IPS-NIHi7 (cell line): ENCODE measurements around the gene CHST6.
"Not testable (repeated sequence)": the region's sequence is repeated elsewhere in the genome, so short reads cannot be mapped to it uniquely, and the experiment has no call there.

ENCODE experiments used
- DNase-seq: peaks from one replicate; pipeline ENCODE4 v3.0.0; 2012; ENCODE audit warnings: mixed read lengths; ENCODE audit errors: extremely low spot score

Gene CHST6

DNA sequence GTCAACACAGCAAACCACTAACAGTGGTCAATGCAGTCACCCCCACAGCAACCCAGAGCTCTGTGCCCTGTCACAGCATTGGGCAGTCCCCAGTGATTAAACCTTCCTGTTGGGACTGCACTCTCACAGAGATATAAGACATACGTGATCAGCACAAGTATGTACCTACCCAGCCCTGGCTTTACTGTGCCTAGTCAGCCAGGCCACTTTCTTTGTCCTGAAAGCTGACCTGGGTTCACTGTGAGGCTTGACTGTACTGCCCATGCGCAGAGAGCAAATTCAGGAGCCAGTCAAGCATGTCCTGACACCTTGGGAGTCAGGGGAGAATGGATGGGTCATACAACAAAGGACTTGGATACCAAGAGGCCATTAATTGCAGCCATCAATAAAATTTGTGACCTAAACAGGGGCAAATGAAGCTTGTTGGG is 19.8 kb downstream of the CHST6 start:
- no peak for DNase-seq

- DNase-seq: no peak
These were observed 22.0 kb downstream of the CHST6 start for GRCh38 chr16:75472908-75473877.

- DNase-seq: peak; percentile 78
These were observed 23.3 kb downstream of the CHST6 start for GRCh38 chr16:75471723-75472633.

DNA sequence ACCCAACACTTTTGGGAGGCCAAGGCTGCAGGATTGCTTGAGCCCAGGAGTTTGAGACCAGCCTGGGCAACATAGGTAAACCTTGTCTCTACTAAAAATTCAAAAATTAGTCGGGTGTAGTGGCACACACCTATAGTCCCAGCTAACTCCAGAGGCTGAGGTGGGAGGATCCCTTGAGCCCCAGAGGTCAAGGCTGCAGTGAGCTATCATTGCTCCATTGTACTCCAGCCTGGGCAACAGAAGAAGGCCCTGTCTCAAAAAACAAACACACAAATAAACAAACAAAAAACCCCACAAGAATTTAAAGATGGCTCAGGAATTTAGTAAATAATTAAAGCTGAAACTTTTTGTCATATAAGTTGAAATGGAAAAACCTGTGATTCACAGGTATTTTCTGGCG is 28.5 kb downstream of the CHST6 start:
- no peak for DNase-seq

GRCh38 chr16:75464122-75464918 is 30.9 kb downstream of the CHST6 start, which contains the start of gene TMEM170A:
TSS of gene TMEM170A (minus strand) at chr16:75464689. CDS start at chr16:75464600, 89 bp downstream.
- DNase-seq: peak; percentile 99

- DNase-seq: peak; percentile 57
These were observed 31.7 kb downstream of the CHST6 start for GRCh38 chr16:75463389-75464121.

DNA sequence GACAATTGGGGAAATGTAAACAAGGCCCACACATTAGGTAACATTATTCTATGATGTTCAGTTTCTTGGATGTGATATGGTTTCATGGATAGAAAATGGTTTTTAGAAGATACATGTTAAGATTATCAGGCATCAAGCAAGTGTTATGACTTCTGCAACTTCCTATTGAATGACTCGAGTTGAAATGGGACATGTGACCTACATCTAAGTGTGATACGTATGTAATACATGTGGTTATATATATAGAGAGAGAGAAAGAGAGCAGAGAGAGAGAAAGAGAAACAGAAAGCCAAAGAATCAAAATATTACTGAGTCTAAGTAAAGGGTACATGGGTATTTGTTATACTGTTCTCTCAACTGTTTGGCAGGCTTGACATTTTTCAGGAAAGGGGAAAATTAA is 32.4 kb downstream of the CHST6 start:
- DNase-seq: no peak

DNA sequence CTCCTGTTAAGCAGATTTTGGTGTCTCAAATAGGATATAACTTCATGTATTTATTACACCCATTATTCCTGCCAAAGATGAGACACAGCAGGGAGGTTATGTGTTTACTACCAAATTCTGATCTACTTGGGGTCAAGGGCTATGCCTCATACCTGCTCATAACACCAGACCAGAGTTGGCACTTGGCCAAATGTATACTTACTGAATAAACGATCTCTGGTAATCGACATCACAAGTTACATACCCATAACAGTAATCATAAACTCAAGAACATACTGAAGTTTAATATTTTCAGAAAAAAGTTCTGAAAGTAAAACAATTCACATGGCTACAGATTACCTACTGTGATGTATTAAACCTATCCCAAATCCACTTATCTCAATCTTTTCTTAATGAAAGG is 33.7 kb downstream of the CHST6 start:
- no peak for DNase-seq

DNA sequence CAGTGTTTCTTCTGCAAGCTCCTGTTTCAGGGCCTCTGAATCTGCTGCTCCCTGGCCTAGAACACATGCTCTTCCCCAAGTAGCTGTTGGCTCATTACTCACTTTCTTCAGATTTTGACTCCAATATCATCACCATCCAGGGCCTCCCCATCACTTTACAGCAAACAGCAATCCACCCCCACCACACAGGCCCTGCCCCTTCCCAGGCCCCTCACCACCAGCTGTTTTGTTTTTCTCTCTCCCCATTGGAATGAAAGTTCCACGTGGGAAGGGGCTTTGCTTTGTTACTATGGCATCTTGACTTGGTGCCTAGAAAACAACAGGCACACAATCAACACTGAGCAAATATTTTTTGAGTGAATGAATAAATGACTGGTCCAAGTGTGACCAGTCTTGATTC is 34.8 kb downstream of the CHST6 start:
- no peak for DNase-seq

DNA sequence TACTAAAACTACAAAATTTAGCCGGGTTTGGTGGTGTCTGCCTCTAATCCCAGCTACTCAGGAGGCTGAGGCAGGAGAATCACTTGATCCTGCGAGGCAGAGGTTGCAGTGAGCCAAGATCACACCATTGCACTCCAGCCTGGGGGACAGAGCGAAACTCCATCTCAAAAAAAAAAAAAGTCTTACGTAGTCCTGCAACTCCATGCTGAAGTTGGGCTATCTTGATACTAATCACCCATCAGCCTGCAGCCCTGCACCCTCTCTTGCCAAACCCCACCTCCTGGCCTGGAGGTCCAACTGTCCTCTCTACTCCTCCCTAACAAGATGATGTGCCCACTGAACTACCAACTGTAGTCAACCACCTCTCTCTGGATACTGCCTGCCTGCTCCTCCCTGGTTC is 35.5 kb downstream of the CHST6 start:
- DNase-seq: no peak

DNA sequence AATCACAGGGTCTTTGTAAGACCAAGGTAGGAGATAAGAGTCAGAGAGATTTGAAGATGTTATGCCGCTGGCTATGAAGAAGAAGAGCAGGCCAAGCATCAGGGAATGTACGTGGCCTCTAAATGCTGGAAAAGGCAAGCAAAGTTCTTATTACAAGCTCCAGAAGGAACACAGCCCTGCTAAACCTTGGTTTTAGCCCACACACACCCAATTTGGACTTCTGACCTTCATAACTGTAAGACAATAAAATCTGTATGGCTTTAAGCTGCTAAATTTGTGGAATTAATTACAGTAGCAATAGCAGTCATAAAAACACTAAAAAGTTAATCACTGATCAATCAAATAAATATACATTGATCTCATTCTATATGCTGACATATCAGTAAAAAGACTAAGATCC is 36.8 kb downstream of the CHST6 start:
- no peak for DNase-seq

DNA sequence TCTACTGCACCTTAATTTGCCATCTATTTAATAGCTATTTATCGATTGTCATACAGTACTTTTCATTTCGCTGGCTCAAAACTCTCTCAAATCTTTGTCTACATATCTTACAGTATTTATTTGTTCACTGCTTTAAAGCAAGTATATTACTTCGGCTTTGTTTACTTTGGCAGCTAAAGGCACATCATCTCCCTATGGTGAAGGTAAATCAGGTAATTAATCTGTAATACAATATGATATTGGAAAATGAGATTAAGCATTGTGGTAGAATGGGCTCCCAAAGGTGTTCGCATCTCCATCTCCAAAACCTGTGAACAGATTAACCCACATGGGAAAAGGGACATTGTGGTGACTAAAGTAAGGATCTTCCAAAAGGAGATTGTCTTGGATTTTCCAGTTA is 37.2 kb downstream of the CHST6 start:
- no peak for DNase-seq

GRCh38 chr16:75457485-75458021 is 37.7 kb downstream of the CHST6 start:
- no peak for DNase-seq

DNA sequence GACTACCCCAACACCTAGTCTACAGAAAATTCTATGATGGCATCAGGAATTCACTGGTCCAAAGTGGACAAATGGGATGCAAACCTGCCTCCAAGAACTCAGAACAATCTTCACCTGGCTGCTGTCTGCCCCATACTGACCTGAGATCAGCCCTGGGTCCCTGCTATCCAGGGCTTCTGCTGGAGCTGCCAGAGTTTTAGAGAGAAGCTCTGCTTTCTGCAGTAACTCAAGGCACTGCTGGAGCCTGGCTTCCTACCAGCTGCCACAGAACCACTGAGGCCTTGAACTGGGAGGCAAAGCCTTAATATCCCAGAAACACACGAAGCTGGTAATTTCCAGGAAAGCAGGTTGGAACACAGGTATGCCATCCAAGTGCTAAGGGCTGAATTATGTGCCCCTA is 38.3 kb downstream of the CHST6 start:
- DNase-seq: no peak

DNA sequence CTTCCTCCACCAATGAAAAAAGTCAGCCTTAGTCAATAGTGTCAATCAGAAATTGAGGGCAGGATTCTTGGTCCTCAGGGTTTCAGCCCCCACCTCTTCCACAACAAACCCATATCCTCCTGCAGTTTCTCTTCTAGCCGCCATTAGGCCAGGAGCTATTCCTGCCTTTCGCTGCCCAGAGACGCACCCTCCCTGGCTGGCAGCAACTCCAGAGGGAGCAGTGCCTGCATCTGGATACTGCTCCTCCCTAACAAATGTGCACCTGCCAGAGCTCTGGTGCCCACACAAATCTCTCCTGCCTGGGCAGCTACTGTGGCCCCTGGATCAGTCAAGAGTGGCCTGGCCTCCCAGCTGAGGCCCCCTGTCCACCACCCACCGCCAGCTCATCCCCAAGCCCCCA is 38.8 kb downstream of the CHST6 start:
- not testable (repeated sequence) for DNase-seq

- no peak for DNase-seq
These were observed 39.6 kb downstream of the CHST6 start for GRCh38 chr16:75455677-75456076.

- no peak for DNase-seq
These were observed 42.6 kb downstream of the CHST6 start for GRCh38 chr16:75452464-75453190.

GRCh38 chr16:75446416-75446815 is 48.8 kb downstream of the CHST6 start:
- DNase-seq: no peak

DNA sequence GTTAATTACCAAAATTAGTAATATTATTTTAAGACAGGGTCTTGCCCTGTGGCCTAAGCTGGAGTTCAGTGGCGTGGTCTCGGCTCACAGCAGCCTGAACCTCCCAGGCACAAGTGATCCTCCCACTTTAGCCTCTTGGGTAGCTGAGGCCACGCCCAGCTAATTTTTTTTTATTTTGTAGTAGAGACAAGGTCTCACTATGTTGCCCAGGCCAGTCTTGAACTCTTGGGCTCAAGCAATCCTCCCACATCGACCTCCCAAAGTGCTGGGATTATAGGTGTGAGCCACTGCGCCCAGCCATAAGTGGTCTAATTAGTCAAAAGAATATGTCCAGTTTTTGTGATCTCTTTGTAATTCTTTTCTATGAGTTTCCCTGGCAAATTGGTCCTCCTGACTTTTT is 49.9 kb downstream of the CHST6 start:
- DNase-seq: no peak

GRCh38 chr16:75443298-75443697 is 51.9 kb downstream of the CHST6 start:
- no peak for DNase-seq
